LNCaP clone FGC (cell line): Measurements from ENCODE around the gene IGF1.

ENCODE experiments used
- DNase-seq: peaks from one replicate; pipeline ENCODE4 v3.0.0-alpha.2; 2011; ENCODE audit warnings: low read depth
- H3K4me3 ChIP-seq: 2 replicates; pipeline ENCODE4 v1.5.1; 2011; ENCODE audit warnings: mild to moderate bottlenecking, low read depth, low read length, control low read depth
- CTCF ChIP-seq: IDR thresholded peaks from 2 replicates; pipeline ENCODE4 v1.5.1; 2012; ENCODE audit warnings: mild to moderate bottlenecking; ENCODE audit not compliant: control insufficient read depth, insufficient read depth; ENCODE audit errors: extremely low read depth

Gene IGF1

GRCh38 chr12:102396276-102396675 lies 84.1 kb downstream of the IGF1 start:
- TF ChIP-seq CTCF, result no peak
- H3K4me3 ChIP-seq, result no peak overlapping the region
- no peak for DNase-seq

GRCh38 chr12:102394200-102394599 lies 86.2 kb downstream of the IGF1 start:
- H3K4me3 ChIP-seq, result no peak overlapping the region
- DNase-seq, result no peak
- TF ChIP-seq CTCF, result no peak

GRCh38 chr12:102390068-102390467 lies 90.3 kb downstream of the IGF1 start:
- DNase-seq, result no peak
- TF ChIP-seq CTCF, result no peak
- no peak overlapping the region for H3K4me3 ChIP-seq

GRCh38 chr12:102388469-102388868 lies 91.9 kb downstream of the IGF1 start:
- DNase-seq, result no peak
- no peak overlapping the region for H3K4me3 ChIP-seq
- no peak for TF ChIP-seq CTCF

- no peak for DNase-seq
- TF ChIP-seq CTCF, result no peak
- H3K4me3 ChIP-seq, result no peak overlapping the region
These were observed 95.0 kb downstream of the IGF1 start for GRCh38 chr12:102385343-102385742.

GRCh38 chr12:102379346-102380162 lies 100.8 kb downstream of the IGF1 start:
- no peak for DNase-seq
- H3K4me3 ChIP-seq, result no peak overlapping the region
- no peak for TF ChIP-seq CTCF

GRCh38 chr12:102376781-102377180 lies 103.6 kb downstream of the IGF1 start:
- no peak for TF ChIP-seq CTCF
- H3K4me3 ChIP-seq, result no peak overlapping the region
- no peak for DNase-seq
